Stimulated activated CD4-positive, alpha-beta T cell treated with anti-CD3 and anti-CD28 coated beads, Interleukin-2, amount 100 ng/mL, for 4 hours (primary cell): Measurements from ENCODE around the gene GCSH.

Experiments
- DNase-seq: peaks from one replicate; pipeline ENCODE4 v3.0.0-alpha.2; 2020; ENCODE audit warnings: low read depth

Gene GCSH

GRCh38 chr16:81101702-81102101 lies 5.5 kb upstream of the GCSH start:
- no peak for DNase-seq

DNA sequence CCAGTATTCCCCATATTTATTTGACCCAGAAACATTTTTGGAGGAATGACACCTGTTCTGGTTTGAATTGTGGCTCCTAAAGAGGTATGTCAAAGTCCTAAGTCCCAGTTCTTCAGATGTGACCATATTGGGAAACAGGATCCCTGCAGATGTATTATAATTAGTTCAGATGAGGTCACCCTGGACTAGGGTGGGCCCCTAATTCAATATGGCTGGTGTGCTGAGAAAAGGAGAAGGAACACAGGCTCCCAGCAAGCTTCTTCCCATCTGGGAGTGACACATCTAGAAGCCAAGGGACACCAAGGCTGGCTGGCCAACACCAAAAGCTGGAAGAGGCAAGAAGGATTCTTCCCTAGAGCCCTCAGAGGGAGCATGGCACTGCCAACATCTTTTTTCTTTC lies 3.8 kb upstream of the GCSH start:
- no peak for DNase-seq

- no peak for DNase-seq
These were observed 1.0 kb upstream of the GCSH start for GRCh38 chr16:81097230-81097629.

GRCh38 chr16:81096715-81097208 lies 567 bp upstream of the GCSH start:
- no peak for DNase-seq

- DNase-seq: no peak
These were observed 592 bp downstream of the GCSH start for GRCh38 chr16:81095653-81095952.

DNA sequence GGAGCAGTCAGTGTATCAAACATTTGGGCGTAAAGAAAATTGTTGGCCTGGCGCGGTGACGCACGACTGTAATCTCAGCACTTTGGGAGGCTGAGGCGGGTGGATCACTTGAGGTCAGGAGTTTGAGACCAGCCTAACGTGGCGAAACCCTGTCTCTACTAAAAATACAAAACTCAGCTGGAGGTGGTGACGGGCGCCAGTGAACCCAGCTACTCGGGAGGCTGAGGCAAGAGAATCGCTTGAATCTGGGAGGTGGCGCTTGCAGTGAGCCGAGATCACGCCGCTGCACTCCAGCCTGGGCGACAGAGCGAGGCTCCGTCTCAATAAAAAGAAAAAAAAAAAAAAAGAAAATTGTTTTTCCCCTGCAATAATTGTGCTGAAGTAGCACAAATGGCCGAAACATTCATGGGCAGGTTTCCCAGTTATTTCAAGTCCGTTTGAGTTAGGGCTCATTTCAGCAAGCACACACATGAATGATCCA lies 1.4 kb downstream of the GCSH start:
- no peak for DNase-seq

DNA sequence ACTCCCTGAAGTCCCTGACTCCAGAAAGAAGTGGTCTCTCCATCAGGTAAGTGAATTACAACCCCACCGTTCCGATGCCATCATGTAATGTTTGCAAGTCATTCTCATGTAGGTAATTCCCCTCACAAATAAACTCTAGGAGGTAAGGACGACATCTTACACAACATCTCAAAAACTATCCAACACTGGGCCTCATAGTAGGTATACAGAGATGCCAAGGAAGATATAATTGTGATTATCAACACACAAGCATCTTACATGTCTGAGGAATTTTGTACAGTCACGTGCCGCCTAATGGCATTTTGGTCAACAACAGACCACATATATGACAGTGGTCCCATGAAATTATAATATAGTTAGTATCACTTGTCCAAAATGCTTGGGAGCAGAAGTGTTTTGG lies 7.4 kb downstream of the GCSH start:
- no peak for DNase-seq

DNA sequence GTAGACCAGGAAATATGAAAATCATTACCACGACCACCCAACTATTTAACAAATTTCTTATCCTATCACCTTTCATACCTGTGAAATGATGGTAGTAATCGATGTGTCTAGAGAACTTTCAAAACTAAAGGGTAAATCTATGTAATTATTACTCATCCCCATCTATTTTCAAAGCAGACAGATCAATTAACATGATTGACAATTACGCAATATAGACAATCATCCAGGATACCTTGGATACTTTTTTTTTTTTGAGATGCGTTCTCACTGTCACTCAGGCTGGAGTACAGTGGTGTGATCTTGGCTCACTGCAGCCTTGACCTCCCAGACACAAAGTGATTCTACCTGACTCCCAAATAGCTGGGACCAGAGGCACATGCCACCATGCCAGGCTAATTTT lies 15.2 kb downstream of the GCSH start:
- DNase-seq: no peak

GRCh38 chr16:81080233-81080632 lies 16.0 kb downstream of the GCSH start:
- DNase-seq: no peak

DNA sequence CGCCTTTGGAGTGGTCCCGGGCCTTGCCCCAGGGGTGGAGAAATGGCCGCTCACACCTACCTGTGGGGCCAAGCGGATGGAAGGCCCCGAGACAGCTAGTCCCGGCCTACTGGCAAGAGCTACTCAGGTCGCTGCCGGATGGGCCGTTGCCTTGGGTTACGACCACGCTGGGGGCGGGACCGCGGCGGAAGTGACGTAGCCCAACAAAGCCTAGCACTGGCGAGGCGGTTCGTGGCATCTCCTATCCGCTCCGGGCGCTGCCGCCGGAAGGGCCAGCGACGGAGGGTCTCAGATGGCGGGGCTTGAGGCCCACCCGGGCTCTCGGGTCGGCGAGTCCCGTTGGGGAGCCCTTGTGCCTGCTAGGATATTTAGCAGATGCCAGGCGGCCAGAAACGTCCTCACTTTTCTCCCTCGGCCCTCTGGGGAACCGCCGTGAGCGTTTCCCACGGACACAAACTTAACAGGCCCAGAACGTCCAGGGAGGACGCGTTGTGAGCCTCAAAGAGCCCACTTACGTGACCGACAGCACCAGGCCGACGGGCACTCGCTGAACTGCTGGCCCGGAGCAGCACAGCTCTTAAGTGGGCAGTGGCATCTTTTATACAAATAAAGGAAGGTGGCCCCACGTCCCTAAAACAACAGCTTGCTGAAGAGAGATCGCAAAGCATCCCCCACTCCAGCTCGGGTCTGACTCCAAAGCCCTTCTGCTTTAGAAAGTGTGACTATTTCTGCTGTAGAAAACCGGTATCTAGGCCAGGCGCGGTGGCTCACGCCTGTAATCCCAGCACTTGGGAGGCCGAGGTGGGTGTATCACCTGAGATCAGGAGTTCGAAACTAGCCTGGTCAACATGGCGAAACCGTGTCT lies 18.9 kb downstream of the GCSH start, which contains the start of gene C16orf46:
C16orf46 (minus strand) TSS at position 163 of the 865 bp plus-strand sequence. CDS start 13,283 bp downstream, outside the sequence.
- peak; percentile 93 for DNase-seq

- DNase-seq: peak; percentile 89
These were observed 19.6 kb downstream of the GCSH start for GRCh38 chr16:81076566-81077075.

GRCh38 chr16:81073560-81074330 lies 22.4 kb downstream of the GCSH start:
- no peak for DNase-seq

- no peak for DNase-seq
These were observed 24.4 kb downstream of the GCSH start for GRCh38 chr16:81071805-81072204.

DNA sequence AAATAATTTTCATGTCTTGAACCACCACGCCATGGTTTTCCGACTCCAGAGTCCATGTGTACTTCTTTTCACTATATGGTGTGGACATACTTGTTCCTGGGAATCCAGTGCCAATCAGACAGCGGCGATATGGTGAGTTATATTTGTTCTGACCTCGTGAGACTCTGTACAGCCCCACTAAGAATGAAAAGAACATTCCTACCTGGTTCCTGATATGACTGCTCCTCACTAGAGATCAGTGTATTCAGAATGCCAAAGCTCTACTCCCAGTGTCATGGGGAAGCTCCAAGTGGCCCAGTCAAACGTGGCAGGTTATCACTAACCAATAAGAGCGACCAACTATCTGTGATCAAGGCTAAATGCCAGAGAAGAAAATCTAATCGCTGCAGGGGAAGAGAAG lies 25.2 kb downstream of the GCSH start:
- no peak for DNase-seq

DNA sequence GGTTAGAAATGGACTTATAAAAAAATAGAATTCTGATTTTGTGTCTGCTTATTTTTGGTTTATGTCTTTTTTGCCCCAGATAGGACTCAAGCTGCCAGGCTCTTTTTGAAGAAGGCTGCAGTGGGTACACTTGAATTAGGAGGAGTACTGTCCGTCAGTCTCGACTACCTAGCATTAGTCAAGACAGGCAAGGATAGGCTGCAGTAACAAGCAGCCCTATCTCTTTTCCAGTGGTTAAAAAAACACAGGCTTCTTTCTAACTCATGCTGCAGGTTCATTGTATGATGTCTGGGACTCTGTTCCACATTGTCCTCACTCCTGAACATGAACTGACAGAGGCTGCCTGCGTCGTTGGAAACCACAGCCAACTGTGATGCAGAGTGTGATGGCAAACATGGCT lies 27.1 kb downstream of the GCSH start:
- DNase-seq: no peak

GRCh38 chr16:81067166-81067565 lies 29.0 kb downstream of the GCSH start:
- DNase-seq: no peak

- no peak for DNase-seq
These were observed 29.5 kb downstream of the GCSH start for GRCh38 chr16:81066681-81067080.

GRCh38 chr16:81061871-81062608 lies 34.2 kb downstream of the GCSH start:
- no peak for DNase-seq

- no peak for DNase-seq
These were observed 34.9 kb downstream of the GCSH start for GRCh38 chr16:81061307-81061640.

DNA sequence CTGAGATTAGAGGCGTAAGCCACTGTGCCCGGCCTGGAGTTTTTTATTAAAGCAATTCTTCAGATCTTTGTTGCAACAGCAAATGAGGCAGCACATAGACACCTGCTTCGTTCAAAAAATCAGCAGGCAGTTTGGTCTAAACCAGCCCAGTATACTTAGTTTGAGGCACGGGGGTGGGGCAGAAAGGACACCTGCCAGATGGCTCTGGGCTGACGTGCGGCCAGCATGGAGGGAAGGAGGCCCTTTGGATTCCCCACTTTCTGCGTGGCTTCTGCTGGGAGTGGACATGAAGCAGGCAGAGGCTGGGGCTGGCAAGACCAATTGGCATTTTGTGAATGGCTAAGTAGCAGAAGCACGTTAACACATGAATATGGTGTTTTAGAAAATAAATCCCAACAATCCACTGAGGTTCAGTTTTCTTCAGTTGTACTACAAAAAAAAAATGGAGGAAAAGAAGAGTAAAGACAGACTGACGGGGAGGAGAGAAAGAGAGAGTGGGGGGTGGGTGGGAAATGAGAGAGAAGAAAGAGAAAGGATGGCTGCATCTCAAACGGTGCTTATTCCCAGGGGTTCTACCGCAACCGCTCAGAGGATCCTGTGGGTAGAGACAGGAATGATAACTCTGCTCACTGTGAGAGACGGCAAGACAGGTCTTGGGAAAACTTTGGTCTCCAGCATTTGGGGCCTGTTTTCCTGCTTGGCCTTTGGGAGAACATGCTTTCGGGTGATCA lies 35.5 kb downstream of the GCSH start:
- no peak for DNase-seq

- no peak for DNase-seq
These were observed 42.4 kb downstream of the GCSH start for GRCh38 chr16:81053761-81054160.

- no peak for DNase-seq
These were observed 53.4 kb downstream of the GCSH start for GRCh38 chr16:81042821-81043220.
